Endodermal cell (in vitro differentiated cells): ENCODE results near the gene MPDZ. TPM values are rescaled to one million over a fixed set of nuclear protein-coding genes. Genes with fewer than 3 reads are reported as not detected.

ENCODE experiments used
- DNase-seq: peaks from one replicate; pipeline ENCODE4 v3.0.0-alpha.2; 2017
- H3K27ac ChIP-seq: 2 replicates; pipeline ENCODE4 v1.5.1; 2013; ENCODE audit warnings: mild to moderate bottlenecking, low read depth, low read length, moderate library complexity
- H3K27me3 ChIP-seq: 2 replicates; pipeline ENCODE4 v1.6.1; 2013; ENCODE audit warnings: mild to moderate bottlenecking, low read length, moderate library complexity; ENCODE audit not compliant: insufficient read depth, control insufficient read depth, poor library complexity, severe bottlenecking
- H3K36me3 ChIP-seq: 2 replicates; pipeline ENCODE4 v1.7.0; 2013; ENCODE audit warnings: mild to moderate bottlenecking, low read length, moderate library complexity; ENCODE audit not compliant: control insufficient read depth, insufficient read depth
- H3K4me1 ChIP-seq: one replicate; pipeline ENCODE4 v1.7.0; 2013; ENCODE audit warnings: low read length; ENCODE audit not compliant: control insufficient read depth, insufficient read depth
- H3K4me3 ChIP-seq: 2 replicates; pipeline ENCODE4 v1.5.1; 2013; ENCODE audit warnings: mild to moderate bottlenecking, low read length, moderate library complexity
- H3K9ac ChIP-seq: 2 replicates; pipeline ENCODE4 v1.6.1; 2013; ENCODE audit warnings: mild to moderate bottlenecking, low read length, moderate library complexity; ENCODE audit not compliant: poor library complexity, severe bottlenecking; ENCODE audit errors: extremely low read depth
- H3K9me3 ChIP-seq: 2 replicates; pipeline ENCODE4 v1.6.1; 2013; ENCODE audit warnings: mild to moderate bottlenecking, low read length, moderate library complexity; ENCODE audit not compliant: control insufficient read depth
- H3K27ac Mint-ChIP-seq: 2 replicates; pipeline ENCODE4 v1.8.0; 2020; ENCODE audit warnings: mixed read lengths
- H3K27me3 Mint-ChIP-seq: 2 replicates; pipeline ENCODE4 v1.8.0; 2021; ENCODE audit warnings: mild to moderate bottlenecking, mixed read lengths; ENCODE audit not compliant: insufficient read depth
- H3K36me3 Mint-ChIP-seq: 2 replicates; pipeline ENCODE4 v1.8.0; 2020; ENCODE audit warnings: low read depth, mixed read lengths
- H3K4me1 Mint-ChIP-seq: 2 replicates; pipeline ENCODE4 v1.8.0; 2020; ENCODE audit warnings: mixed read lengths
- H3K4me3 Mint-ChIP-seq: 2 replicates; pipeline ENCODE4 v1.8.0; 2020; ENCODE audit warnings: mild to moderate bottlenecking, moderate library complexity, mixed read lengths
- H3K9me3 Mint-ChIP-seq: 2 replicates; pipeline ENCODE4 v1.8.0; 2020; ENCODE audit warnings: mild to moderate bottlenecking, mixed read lengths
- CTCF ChIP-seq: fragments of 200-600 bp; sonication (generic); conservative IDR thresholded peaks from 2 replicates; pipeline ENCODE4 v1.5.0; 2021; ENCODE audit warnings: antibody characterized with exemption, mild to moderate bottlenecking
- WGBS, 2 experiments: methylation state at CpG; one replicate each; pipeline versions ENCODE4 v1.1.5 to v1.1.7; 2013; ENCODE audit warnings: missing lambda C conversion rate in 2 of 2, mixed read lengths in 1 of 2; ENCODE audit not compliant: insufficient coverage in 1 of 2, insufficient read length in 1 of 2; 5-methylcytosine and 5-hydroxymethylcytosine counted together
- total RNA-seq, 2 donors: library from RNA; stranded (reverse); fragmentation: NEBNext Ultra II Directional in 1 of 2; extraction: Animal tissue kit (Norgen Biotek cat#: 25700) in 1 of 2; gene quantifications; 2 replicates in 1 of 2; 3 replicates in 1 of 2; pipeline ENCODE4 v1.2.1, GENCODE V29; 2021

The MPDZ gene
- total RNA-seq, 2 donors from 2014 or later: 38.0 to 44.0 TPM

DNA sequence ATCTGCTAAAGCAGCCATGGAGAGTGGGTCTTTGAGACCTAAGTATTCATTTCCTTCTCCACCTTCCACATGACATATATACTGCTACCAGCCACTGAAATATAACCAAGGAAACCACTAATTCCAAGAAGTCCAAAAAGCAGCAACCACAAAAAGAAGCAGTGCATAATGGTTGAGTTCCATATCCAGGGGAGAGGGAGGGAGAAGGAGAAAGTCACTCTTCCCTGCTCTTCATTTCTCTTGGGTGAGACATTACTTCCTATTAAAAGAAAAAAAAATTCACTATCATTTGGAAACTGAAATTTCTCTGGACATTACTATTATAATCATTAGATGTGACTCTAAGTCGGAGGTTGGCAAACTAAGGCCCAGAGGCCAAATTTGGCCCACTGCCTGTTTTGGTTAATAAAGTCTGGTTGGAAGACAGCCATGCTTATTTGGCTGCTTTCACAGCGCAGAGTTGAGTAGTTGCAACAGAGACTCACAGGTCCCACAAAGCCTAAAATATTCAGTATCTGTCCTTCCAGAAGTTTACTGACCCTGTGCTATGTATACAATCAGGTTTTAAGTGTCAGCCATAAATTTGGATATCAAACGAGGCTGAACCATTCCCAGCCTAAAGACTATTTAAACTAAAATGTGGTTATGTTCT is 168.6 kb downstream of the MPDZ start:
- DNase-seq: no peak
- Histone ChIP-seq H3K36me3 (peaks cover 47% of the 10 kb centered on the region), H3K9ac (no peak overlapping the region), H3K4me1 (no peaks in the 10 kb centered on the region), H3K27ac (no peak overlapping the region), H3K9me3 (no peaks in the 10 kb centered on the region), H3K27me3 (no peaks in the 10 kb centered on the region), H3K4me3 (no peak overlapping the region)
- 60 to 90% methylated on average over 2 to 3 of the region's 3 CpGs for WGBS, 2 experiments
- Mint-ChIP-seq H3K9me3 (no peaks in the 10 kb centered on the region), H3K4me1 (peaks cover 8% of the 10 kb centered on the region), H3K4me3 (no peak overlapping the region), H3K36me3 (peaks cover 42% of the 10 kb centered on the region), H3K27me3 (no peaks in the 10 kb centered on the region), H3K27ac (no peak overlapping the region)
- TF ChIP-seq CTCF: no peak

- TF ChIP-seq CTCF: no peak
- no peaks in the 10 kb centered on the region for H3K27me3 Mint-ChIP-seq
- Histone ChIP-seq H3K4me3 (no peak overlapping the region), H3K27me3 (no peaks in the 10 kb centered on the region), H3K27ac (no peak overlapping the region), H3K9me3 (no peaks in the 10 kb centered on the region), H3K36me3 (peaks cover 53% of the 10 kb centered on the region), H3K4me1 (no peaks in the 10 kb centered on the region), H3K9ac (no peak overlapping the region)
- DNase-seq: no peak
- 91 to 96% methylated on average over 3 to 5 of the region's 5 CpGs for whole genome bisulfite sequencing, 2 experiments
- H3K36me3 Mint-ChIP-seq: peaks cover 39% of the 10 kb centered on the region
- peaks cover 8% of the 10 kb centered on the region for H3K4me1 Mint-ChIP-seq
- no peak overlapping the region for H3K4me3 Mint-ChIP-seq
- no peak overlapping the region for H3K27ac Mint-ChIP-seq
- H3K9me3 Mint-ChIP-seq: no peaks in the 10 kb centered on the region
These were observed 169.7 kb downstream of the MPDZ start for GRCh38 chr9:13109781-13110180.

GRCh38 chr9:13107008-13107407 is 172.5 kb downstream of the MPDZ start:
- TF ChIP-seq CTCF: no peak
- H3K9me3 Mint-ChIP-seq: no peaks in the 10 kb centered on the region
- no peaks in the 10 kb centered on the region for H3K27me3 Mint-ChIP-seq
- Histone ChIP-seq H3K27me3 (no peaks in the 10 kb centered on the region), H3K4me1 (no peaks in the 10 kb centered on the region), H3K9me3 (no peaks in the 10 kb centered on the region), H3K36me3 (peaks cover 43% of the 10 kb centered on the region), H3K4me3 (no peak overlapping the region), H3K9ac (no peak overlapping the region), H3K27ac (no peak overlapping the region)
- H3K27ac Mint-ChIP-seq: no peak overlapping the region
- no peak overlapping the region for H3K4me3 Mint-ChIP-seq
- DNase-seq: no peak
- 96 to 100% methylated on average over 1 to 4 of the region's 4 CpGs for WGBS, 2 experiments
- peaks cover 32% of the 10 kb centered on the region for H3K36me3 Mint-ChIP-seq
- H3K4me1 Mint-ChIP-seq: peaks cover 8% of the 10 kb centered on the region
